GM12864 (cell line): ENCODE data around the gene AGPAT4.

Source experiments
- DNase-seq: peaks from one replicate; pipeline ENCODE4 v3.0.0-alpha.2; 2011; ENCODE audit warnings: low read depth
- H3K4me3 ChIP-seq: 2 replicates; pipeline ENCODE4 v1.5.1; 2011; ENCODE audit warnings: mild to moderate bottlenecking, low read depth, low read length, control low read depth
- TF ChIP-seq, protein P1 (sequence below): IDR thresholded peaks from 2 replicates; pipeline ENCODE4 v1.5.1; 2011; ENCODE audit warnings: low read depth, mild to moderate bottlenecking, moderate library complexity, low read length, control low read depth, inconsistent platforms; ENCODE audit errors: missing control alignments

AGPAT4 gene

GRCh38 chr6:161271343-161272030 is 2.4 kb downstream of the AGPAT4 start:
- no peak overlapping the region for H3K4me3 ChIP-seq
- no peak for DNase-seq
- TF ChIP-seq, protein P1, sequence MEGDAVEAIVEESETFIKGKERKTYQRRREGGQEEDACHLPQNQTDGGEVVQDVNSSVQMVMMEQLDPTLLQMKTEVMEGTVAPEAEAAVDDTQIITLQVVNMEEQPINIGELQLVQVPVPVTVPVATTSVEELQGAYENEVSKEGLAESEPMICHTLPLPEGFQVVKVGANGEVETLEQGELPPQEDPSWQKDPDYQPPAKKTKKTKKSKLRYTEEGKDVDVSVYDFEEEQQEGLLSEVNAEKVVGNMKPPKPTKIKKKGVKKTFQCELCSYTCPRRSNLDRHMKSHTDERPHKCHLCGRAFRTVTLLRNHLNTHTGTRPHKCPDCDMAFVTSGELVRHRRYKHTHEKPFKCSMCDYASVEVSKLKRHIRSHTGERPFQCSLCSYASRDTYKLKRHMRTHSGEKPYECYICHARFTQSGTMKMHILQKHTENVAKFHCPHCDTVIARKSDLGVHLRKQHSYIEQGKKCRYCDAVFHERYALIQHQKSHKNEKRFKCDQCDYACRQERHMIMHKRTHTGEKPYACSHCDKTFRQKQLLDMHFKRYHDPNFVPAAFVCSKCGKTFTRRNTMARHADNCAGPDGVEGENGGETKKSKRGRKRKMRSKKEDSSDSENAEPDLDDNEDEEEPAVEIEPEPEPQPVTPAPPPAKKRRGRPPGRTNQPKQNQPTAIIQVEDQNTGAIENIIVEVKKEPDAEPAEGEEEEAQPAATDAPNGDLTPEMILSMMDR = no peak

- TF ChIP-seq, protein P1 = no peak
- DNase-seq = no peak
- no peak overlapping the region for H3K4me3 ChIP-seq
Measured at GRCh38 chr6:161270116-161270515, 3.7 kb downstream of the AGPAT4 start.

DNA sequence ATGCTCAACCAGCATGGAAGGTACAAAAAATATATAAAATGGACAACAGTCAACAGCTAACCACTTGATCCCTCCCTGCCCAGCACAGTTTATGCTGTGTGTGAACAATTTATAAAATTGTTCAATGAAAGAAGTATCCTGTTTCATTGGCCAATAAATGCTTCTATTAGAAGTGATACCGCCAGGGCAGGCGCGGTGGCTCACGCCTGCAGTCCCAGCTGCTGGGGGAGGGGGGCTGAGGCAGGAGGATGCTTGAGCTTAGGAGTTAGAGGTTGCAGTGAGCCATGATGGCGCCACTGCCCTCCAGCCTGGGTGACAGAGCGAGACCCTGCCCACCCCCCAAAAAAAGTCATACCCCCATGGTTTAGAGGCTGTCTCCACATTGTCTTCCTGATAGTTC is 4.6 kb downstream of the AGPAT4 start:
- no peak overlapping the region for H3K4me3 ChIP-seq
- no peak for DNase-seq
- TF ChIP-seq, protein P1 = no peak

- H3K4me3 ChIP-seq = no peak overlapping the region
Measured at GRCh38 chr6:161268531-161269210, 5.2 kb downstream of the AGPAT4 start.

GRCh38 chr6:161266513-161267230 is 7.2 kb downstream of the AGPAT4 start:
- no peak overlapping the region for H3K4me3 ChIP-seq
- TF ChIP-seq, protein P1 = no peak
- DNase-seq = no peak

More at GRCh38 chr6:161268531-161269210, 5.2 kb downstream of the AGPAT4 start:
- TF ChIP-seq, protein P1 = no peak
- no peak for DNase-seq

DNA sequence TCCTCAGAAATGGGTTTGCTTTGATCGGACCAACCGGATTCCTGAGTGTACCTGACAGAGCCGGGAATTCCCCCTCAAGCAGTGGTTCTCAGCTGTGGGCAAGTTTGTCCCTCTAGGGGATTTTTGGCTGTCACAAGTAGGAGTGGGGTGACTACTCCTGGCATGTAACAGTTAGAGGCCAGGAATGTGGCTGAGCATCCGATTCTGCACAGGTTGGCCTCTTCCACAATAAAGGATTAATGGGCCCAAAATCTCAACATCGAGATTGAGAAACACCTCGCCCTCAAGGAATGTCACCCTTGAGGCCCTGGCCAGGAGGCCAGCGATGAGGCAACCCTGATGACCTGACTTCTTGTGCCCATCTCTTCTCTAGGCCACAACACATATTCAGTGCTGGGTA is 7.9 kb downstream of the AGPAT4 start:
- DNase-seq = peak; percentile 5
- TF ChIP-seq, protein P1 = no peak

More for the DNA sequence above, 7.9 kb downstream of the AGPAT4 start:
- no peak overlapping the region for H3K4me3 ChIP-seq
